ENCODE measurements around the gene SPG7.

SPG7 gene

GRCh38 chr16:89522287-89522686 is 14.1 kb downstream of the SPG7 start:
- no peak for DNase-seq

GRCh38 chr16:89523680-89524344 is 15.6 kb downstream of the SPG7 start:
- no peak for DNase-seq

- no peak for DNase-seq
Measured at GRCh38 chr16:89525146-89525913, 17.1 kb downstream of the SPG7 start.

- no peak for DNase-seq
Measured at GRCh38 chr16:89529097-89529496, 20.9 kb downstream of the SPG7 start.

- no peak for DNase-seq
Measured at GRCh38 chr16:89530401-89531381, 22.5 kb downstream of the SPG7 start.

GRCh38 chr16:89531821-89532526 is 23.8 kb downstream of the SPG7 start:
- no peak for DNase-seq

GRCh38 chr16:89534252-89534756 is 26.1 kb downstream of the SPG7 start:
- DNase-seq = peak; percentile 91

GRCh38 chr16:89536371-89536770 is 28.2 kb downstream of the SPG7 start:
- no peak for DNase-seq

- no peak for DNase-seq
Measured at GRCh38 chr16:89536886-89537548, 28.8 kb downstream of the SPG7 start.

- DNase-seq = no peak
Measured at GRCh38 chr16:89537549-89537925, 29.3 kb downstream of the SPG7 start.

- no peak for DNase-seq
Measured at GRCh38 chr16:89538286-89538685, 30.1 kb downstream of the SPG7 start.

GRCh38 chr16:89540557-89540956 is 32.4 kb downstream of the SPG7 start:
- no peak for DNase-seq

GRCh38 chr16:89541792-89542191 is 33.6 kb downstream of the SPG7 start:
- no peak for DNase-seq

- DNase-seq = no peak
Measured at GRCh38 chr16:89544113-89544512, 35.9 kb downstream of the SPG7 start.

GRCh38 chr16:89544713-89545043 is 36.5 kb downstream of the SPG7 start:
- DNase-seq = no peak

- no peak for DNase-seq
Measured at GRCh38 chr16:89545044-89545830, 37.0 kb downstream of the SPG7 start.

GRCh38 chr16:89545831-89546574 is 37.8 kb downstream of the SPG7 start:
- DNase-seq = no peak

GRCh38 chr16:89546781-89547180 is 38.6 kb downstream of the SPG7 start:
- DNase-seq = no peak

GRCh38 chr16:89547291-89547690 is 39.1 kb downstream of the SPG7 start:
- no peak for DNase-seq

GRCh38 chr16:89547860-89548259 is 39.7 kb downstream of the SPG7 start:
- no peak for DNase-seq

All from KG1 (cell line).